HepG2 (cell line): ENCODE data around the gene PDZD2. TPM values are rescaled to one million over a fixed set of nuclear protein-coding genes. Genes with fewer than 3 reads are reported as not detected.

ENCODE experiments used
- ATAC-seq: fragments of 200-7000 bp; cut with Tn5 transposase; 3 replicates; pipeline ENCODE4 v1.9.1; 2020; ENCODE audit warnings: mild to moderate bottlenecking, moderate library complexity
- BruUV-seq: library from RNA; stranded (reverse); fragments of 400-500 nt; replicated peaks from 2 replicates; lab custom pipeline; 2021; lab: Mats Ljungman, UMichigan
- CTCF ChIA-PET: fragments of 300-600 bp; formaldehyde crosslinking; extraction: SDS; loops from one replicate; lab custom pipeline; 2021; ENCODE audit warnings: low total read pairs, inconsistent platforms, low intra/inter-chr PET ratio; lab: Yijun Ruan, JAX
- POLR2A ChIA-PET: fragments of 350-600 bp; sonication (Branson Sonifier 250); formaldehyde crosslinking; loops from one replicate; lab custom pipeline; 2020; ENCODE audit warnings: antibody characterized with exemption, inconsistent platforms; lab: Yijun Ruan, JAX
- DNase-seq: peaks from one replicate; pipeline ENCODE4 v3.0.0-alpha.2; 2015; ENCODE audit warnings: low spot score
- FAIRE-seq: peaks from 3 replicates; lab custom pipeline; 2011; peaks lifted over from hg19 to GRCh38; lab: Jason Lieb, UNC
- H2AFZ ChIP-seq: one replicate; pipeline ENCODE4 v1.6.1; 2011; ENCODE audit warnings: low read length, inconsistent platforms
- H3K27ac ChIP-seq: fragments of 300-600 bp; 3 replicates; pipeline ENCODE4 v1.8.0; 2011; ENCODE audit warnings: mixed run types, mild to moderate bottlenecking, mixed read lengths, low read length, inconsistent platforms; ENCODE audit not compliant: insufficient read depth; ENCODE audit errors: extremely low read length
- H3K27me3 ChIP-seq, 2 experiments: fragments of 200-600 bp in 1 of 2; 2 replicates in 1 of 2; 3 replicates in 1 of 2; pipeline versions ENCODE4 v1.6.0 to v1.8.0; 2011; ENCODE audit warnings: low read length in 2 of 2, mild to moderate bottlenecking in 2 of 2, moderate library complexity in 2 of 2, inconsistent platforms in 1 of 2; ENCODE audit not compliant: insufficient read depth in 2 of 2, control insufficient read depth in 1 of 2
- H3K36me3 ChIP-seq, 2 experiments: fragments of 200-600 bp in 1 of 2; replicated peaks in 1 of 2; 2 replicates in 1 of 2; 3 replicates in 1 of 2; pipeline versions ENCODE4 v1.5.1 to v1.8.0; 2011; ENCODE audit warnings: low read length in 2 of 2, inconsistent platforms in 1 of 2; ENCODE audit not compliant: insufficient read depth in 2 of 2, control insufficient read depth in 1 of 2
- H3K4me1 ChIP-seq: 2 replicates; pipeline ENCODE4 v1.5.1; 2012; ENCODE audit warnings: low read length, inconsistent platforms; ENCODE audit not compliant: insufficient read depth
- H3K4me2 ChIP-seq: 2 replicates; pipeline ENCODE4 v1.6.0; 2011; ENCODE audit warnings: low read depth, low read length, inconsistent platforms
- H3K4me3 ChIP-seq, 3 experiments: fragments of 200-600 bp in 1 of 3; sonication (generic), shearing (Covaris generic) in 1 of 3; replicated peaks in 1 of 3; 2 replicates each; pipeline ENCODE4 v1.5.1; 2011 to 2016; ENCODE audit warnings: low read length in 3 of 3, inconsistent platforms in 2 of 3, low read depth in 2 of 3, mild to moderate bottlenecking in 2 of 3, control low read depth in 1 of 3, mixed read lengths in 1 of 3; ENCODE audit not compliant: insufficient read depth in 1 of 3
- H3K79me2 ChIP-seq: one replicate; pipeline ENCODE4 v1.6.1; 2011; ENCODE audit warnings: low read length, inconsistent platforms; ENCODE audit not compliant: insufficient read depth
- H3K9ac ChIP-seq: 2 replicates; pipeline ENCODE4 v1.6.0; 2011; ENCODE audit warnings: mild to moderate bottlenecking, low read depth, low read length, inconsistent platforms; ENCODE audit not compliant: insufficient read depth
- H3K9me3 ChIP-seq: 2 replicates; pipeline ENCODE4 v1.5.1; 2012; ENCODE audit warnings: mild to moderate bottlenecking, low read length
- H4K20me1 ChIP-seq: 2 replicates; pipeline ENCODE4 v1.6.0; 2011; ENCODE audit warnings: inconsistent platforms, mild to moderate bottlenecking, low read length, moderate library complexity; ENCODE audit not compliant: insufficient read depth
- BHLHE40 ChIP-seq: IDR thresholded peaks from 2 replicates; pipeline ENCODE4 v1.6.1; 2011; ENCODE audit warnings: low read length, improper control_type of control experiment
- CENPT ChIP-seq: sonication (generic); formaldehyde crosslinking; IDR thresholded peaks from 2 replicates; pipeline ENCODE4 v1.8.0; 2022; ENCODE audit warnings: low read depth, mild to moderate bottlenecking, moderate library complexity, missing genetic modification reagents
- GABPB1 ChIP-seq: IDR thresholded peaks from 2 replicates; pipeline ENCODE4 v1.6.1; 2016; ENCODE audit warnings: mild to moderate bottlenecking, missing genetic modification reagents, moderate library complexity, missing compliant biosample characterization
- GRHL1 ChIP-seq: sonication (generic); formaldehyde crosslinking; conservative IDR thresholded peaks from 2 replicates; pipeline ENCODE4 v1.8.0; 2022; ENCODE audit warnings: missing genetic modification reagents
- HHEX ChIP-seq: IDR thresholded peaks from 2 replicates; pipeline ENCODE4 v1.6.1; 2016; ENCODE audit warnings: control low read depth
- IKZF1 ChIP-seq: fragments of 450-650 bp; IDR thresholded peaks from 2 replicates; pipeline ENCODE4 v1.7.1; 2016
- NR2F1 ChIP-seq, 2 experiments: fragments of 450-650 bp in 1 of 2; formaldehyde crosslinking in 1 of 2; IDR thresholded peaks; 2 replicates each; pipeline versions ENCODE4 v1.5.0 to v1.6.1; 2016 to 2020; ENCODE audit warnings: mild to moderate bottlenecking in 1 of 2, missing compliant biosample characterization in 1 of 2, missing genetic modification reagents in 1 of 2, moderate library complexity in 1 of 2
- PAF1 ChIP-seq: IDR thresholded peaks from 2 replicates; pipeline ENCODE4 v1.6.1; 2016; ENCODE audit warnings: missing genetic modification reagents, missing compliant biosample characterization
- REPIN1 ChIP-seq: sonication (generic); formaldehyde crosslinking; IDR thresholded peaks from 2 replicates; pipeline ENCODE4 v1.8.0; 2022; ENCODE audit warnings: missing genetic modification reagents, low read depth, mild to moderate bottlenecking, borderline replicate concordance
- SMAD1 ChIP-seq: sonication (generic); formaldehyde crosslinking; IDR thresholded peaks from 2 replicates; pipeline ENCODE4 v1.4.0; 2020; ENCODE audit warnings: missing genetic modification reagents, low read depth, mild to moderate bottlenecking, borderline replicate concordance
- SOX6 ChIP-seq, 2 experiments: fragments of 450-650 bp in 1 of 2; sonication (generic) in 1 of 2; formaldehyde crosslinking in 1 of 2; IDR thresholded peaks; 2 replicates each; pipeline versions ENCODE4 v1.4.0 to v1.6.1; 2017 to 2020; ENCODE audit warnings: antibody characterized with exemption in 1 of 2, mild to moderate bottlenecking in 1 of 2, missing genetic modification reagents in 1 of 2
- TBX2 ChIP-seq: sonication (generic); formaldehyde crosslinking; IDR thresholded peaks from 2 replicates; pipeline ENCODE4 v1.5.0; 2020; ENCODE audit warnings: missing genetic modification reagents, mild to moderate bottlenecking, borderline replicate concordance
- TFDP1 ChIP-seq: IDR thresholded peaks from 2 replicates; pipeline ENCODE4 v1.6.1; 2016; ENCODE audit warnings: missing compliant biosample characterization, missing genetic modification reagents, borderline replicate concordance
- ZNF614 ChIP-seq: IDR thresholded peaks from 2 replicates; pipeline ENCODE4 v1.6.1; 2018; ENCODE audit warnings: missing biosample characterization, missing genetic modification reagents, inconsistent platforms, borderline replicate concordance
- ZNF883 ChIP-seq: sonication (generic); formaldehyde crosslinking; IDR thresholded peaks from 2 replicates; pipeline ENCODE4 v1.5.1; 2020; ENCODE audit warnings: mild to moderate bottlenecking, missing genetic modification reagents; ENCODE audit errors: not compliant biosample characterization
- WGBS: methylation state at CpG from one replicate; pipeline ENCODE4 v1.1.6; 2017; ENCODE audit warnings: low lambda C conversion rate; 5-methylcytosine and 5-hydroxymethylcytosine counted together
- in situ Hi-C: cut with HindIII; loops from 2 replicates; pipeline ENCODE4 v1.10.0; 2017; ENCODE audit warnings: low pct_unique_long_range_greater_than_20kb; ENCODE audit not compliant: extremely low pct_ligation_motif_present
- intact Hi-C: fragments of 100-400 bp; cut with micrococcal nuclease; formaldehyde crosslinking; loops from one replicate; pipeline ENCODE4 v1.10.0; 2022; ENCODE audit not compliant: unreplicated experiment
- polyA plus RNA-seq, 8 experiments: library from polyadenylated mRNA; depleted of rRNA in 3 of 8; stranded (reverse) in 7 of 8; unstranded in 1 of 8; fragments of >200 nt; fragmentation: Illumina TruSeq in 4 of 8; extraction: Trizol in 4 of 8; gene quantifications; 2 replicates each; pipeline versions ENCODE4 v1.2.1 to v1.2.3, GENCODE V29; 2011 to 2016; ENCODE audit warnings: low read depth in 4 of 8, missing spikeins in 1 of 8, mixed read lengths in 1 of 8; ENCODE audit not compliant: insufficient read depth in 1 of 8
- total RNA-seq, 5 experiments: library from RNA; depleted of rRNA; stranded (reverse); fragments of >200 nt; fragmentation: Illumina TruSeq; extraction: Trizol; gene quantifications; 2 replicates each; pipeline ENCODE4 v1.2.3, GENCODE V29; 2016; ENCODE audit warnings: low read depth in 1 of 5
- TF ChIP-seq, protein P1 (sequence below): sonication (generic); formaldehyde crosslinking; IDR thresholded peaks from 2 replicates; pipeline ENCODE4 v1.8.1; 2023; ENCODE audit warnings: mild to moderate bottlenecking, inconsistent platforms, moderate library complexity, missing genetic modification reagents, borderline replicate concordance

The PDZD2 gene
- total and polyA plus RNA-seq, 2 of the 13 experiments (the other 11 are each of a cell fraction or from before 2014, with no cell fraction given), result 0.04 TPM; not detected in 1

- Histone ChIP-seq H3K79me2 (no peaks in the 10 kb centered on the region), H4K20me1 (no peaks in the 10 kb centered on the region), H3K4me3 (no peak overlapping the region), H3K36me3 (no peaks in the 10 kb centered on the region), H3K27ac (no peak overlapping the region), H3K27me3 (peaks cover 0 to 11% of the 10 kb centered on the region in 2 experiments; a peak in 1 of 5 replicates), H2AFZ (no peak overlapping the region), H3K9ac (no peak overlapping the region), H3K4me1 (no peaks in the 10 kb centered on the region)
- intact Hi-C loops (no loop called here), in situ Hi-C loops (no loop called here)
- DNase-seq (no peak), FAIRE-seq (no peak), ATAC-seq (no peak)
- WGBS, result 43% methylated on average over 7 of the region's 7 CpGs
- POLR2A ChIA-PET, result no interaction called here
- TF ChIP-seq PAF1 (no peak), GRHL1 (CRISPR knock-in tag) (no peak), SMAD1 (no peak), TFDP1 (CRISPR knock-in tag) (no peak), ZNF614 (CRISPR knock-in tag) (no peak), IKZF1 (no peak), BHLHE40 (no peak), TBX2 (CRISPR knock-in tag) (no peak), SOX6 (IDR thresholded peaks at IDR 0.05) (no peak), SOX6 (CRISPR knock-in tag; IDR thresholded peaks at IDR 0.05) (no peak), GABPB1 (CRISPR knock-in tag) (no peak), ZNF883 (CRISPR knock-in tag) (no peak), CENPT (CRISPR knock-in tag) (no peak), REPIN1 (CRISPR knock-in tag) (no peak), NR2F1 (CRISPR knock-in tag; IDR thresholded peaks at IDR 0.05) (no peak), HHEX (CRISPR knock-in tag) (no peak)
- TF ChIP-seq, protein P1, sequence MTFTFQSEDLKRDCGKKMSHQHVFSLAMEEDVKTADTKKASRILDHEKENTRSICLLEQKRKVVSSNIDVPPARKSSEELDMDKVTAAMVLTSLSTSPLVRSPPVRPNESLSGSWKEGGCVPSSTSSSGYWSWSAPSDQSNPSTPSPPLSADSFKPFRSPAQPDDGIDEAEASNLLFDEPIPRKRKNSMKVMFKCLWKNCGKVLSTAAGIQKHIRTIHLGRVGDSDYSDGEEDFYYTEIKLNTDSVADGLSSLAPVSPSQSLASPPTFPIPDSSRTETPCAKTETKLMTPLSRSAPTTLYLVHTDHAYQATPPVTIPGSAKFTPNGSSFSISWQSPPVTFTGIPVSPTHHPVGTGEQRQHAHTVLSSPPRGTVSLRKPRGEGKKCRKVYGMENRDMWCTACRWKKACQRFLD (CRISPR knock-in tag), result no peak
- TF ChIP-seq, all 625 proteins: peak for 0
- H3K9me3 ChIP-seq, result no peaks in the 10 kb centered on the region
- CTCF ChIA-PET, result no interaction called here
- BruUV-seq, result no TSS peak
- no peak overlapping the region for H3K4me2 ChIP-seq
Observed at GRCh38 chr5:32044434-32044833, 405.5 kb downstream of the PDZD2 start.
